ENCODE results near the gene CENPP.
A peak's percentile ranks its signal among the peaks of the same experiment; 100 is the strongest.

The CENPP gene

GRCh38 chr9:92325269-92325990 is at the start of gene CENPP, which contains the start of gene NOL8:
TSS of gene CENPP (plus strand) at chr9:92325953.
TSS of gene NOL8 (minus strand) at chr9:92325350. CDS start at chr9:92324161, 1,189 bp downstream.
- H3K4me1 Mint-ChIP-seq, result peaks cover 34% of the 10 kb centered on the region
- H3K36me3 Mint-ChIP-seq, result peaks cover 3% of the 10 kb centered on the region
- peak within 1 kb of the TSS; percentile 100 for H3K27ac Mint-ChIP-seq
- H3K27me3 Mint-ChIP-seq, result no peaks in the 10 kb centered on the region
- H3K9me3 Mint-ChIP-seq, result no peaks in the 10 kb centered on the region
- H3K4me3 Mint-ChIP-seq, result peak within 1 kb of the TSS; percentile 96

- Mint-ChIP-seq H3K27ac (peak overlapping the region; percentile 44), H3K9me3 (no peaks in the 10 kb centered on the region), H3K27me3 (no peaks in the 10 kb centered on the region), H3K36me3 (peaks cover 34% of the 10 kb centered on the region), H3K4me3 (peak overlapping the region; percentile 53), H3K4me1 (peaks cover 30% of the 10 kb centered on the region)
Observed at GRCh38 chr9:92276331-92277032, 49.3 kb upstream of the CENPP start.

GRCh38 chr9:92278110-92278509 is 47.6 kb upstream of the CENPP start:
- Mint-ChIP-seq H3K4me1 (peaks cover 35% of the 10 kb centered on the region), H3K36me3 (peaks cover 29% of the 10 kb centered on the region), H3K9me3 (no peaks in the 10 kb centered on the region), H3K27ac (no peak overlapping the region), H3K27me3 (no peaks in the 10 kb centered on the region), H3K4me3 (no peak overlapping the region)

GRCh38 chr9:92279302-92279701 is 46.5 kb upstream of the CENPP start:
- Mint-ChIP-seq H3K27me3 (no peaks in the 10 kb centered on the region), H3K27ac (no peak overlapping the region)

GRCh38 chr9:92289708-92290390 is 35.9 kb upstream of the CENPP start:
- peaks cover 59% of the 10 kb centered on the region for H3K4me1 Mint-ChIP-seq

More at GRCh38 chr9:92279302-92279701, 46.5 kb upstream of the CENPP start:
- Mint-ChIP-seq H3K4me3 (no peak overlapping the region), H3K4me1 (peaks cover 35% of the 10 kb centered on the region), H3K36me3 (peaks cover 26% of the 10 kb centered on the region), H3K9me3 (no peaks in the 10 kb centered on the region)

GRCh38 chr9:92290785-92291429 is 34.8 kb upstream of the CENPP start:
- no peaks in the 10 kb centered on the region for H3K27me3 Mint-ChIP-seq
- H3K27ac Mint-ChIP-seq, result peak overlapping the region; percentile 71
- H3K4me3 Mint-ChIP-seq, result peak overlapping the region; percentile 99
- peaks cover 64% of the 10 kb centered on the region for H3K4me1 Mint-ChIP-seq
- H3K9me3 Mint-ChIP-seq, result no peaks in the 10 kb centered on the region
- peaks cover 33% of the 10 kb centered on the region for H3K36me3 Mint-ChIP-seq

More at GRCh38 chr9:92289708-92290390, 35.9 kb upstream of the CENPP start:
- Mint-ChIP-seq H3K27ac (no peak overlapping the region), H3K9me3 (no peaks in the 10 kb centered on the region), H3K4me3 (peak overlapping the region; percentile 43), H3K36me3 (peaks cover 40% of the 10 kb centered on the region), H3K27me3 (no peaks in the 10 kb centered on the region)

GRCh38 chr9:92291577-92291976 is 34.2 kb upstream of the CENPP start:
- no peaks in the 10 kb centered on the region for H3K27me3 Mint-ChIP-seq
- peaks cover 64% of the 10 kb centered on the region for H3K4me1 Mint-ChIP-seq
- H3K27ac Mint-ChIP-seq, result peak overlapping the region; percentile 30
- peak overlapping the region; percentile 99 for H3K4me3 Mint-ChIP-seq
- no peaks in the 10 kb centered on the region for H3K9me3 Mint-ChIP-seq
- peaks cover 33% of the 10 kb centered on the region for H3K36me3 Mint-ChIP-seq

GRCh38 chr9:92292338-92293074 is 33.2 kb upstream of the CENPP start:
- Mint-ChIP-seq H3K27me3 (no peaks in the 10 kb centered on the region), H3K36me3 (peaks cover 35% of the 10 kb centered on the region), H3K4me1 (peaks cover 63% of the 10 kb centered on the region), H3K4me3 (peak overlapping the region; percentile 99), H3K9me3 (no peaks in the 10 kb centered on the region), H3K27ac (peak overlapping the region; percentile 99)

- Mint-ChIP-seq H3K4me3 (peak overlapping the region; percentile 99), H3K4me1 (peaks cover 64% of the 10 kb centered on the region), H3K27ac (peak overlapping the region; percentile 99), H3K36me3 (peaks cover 32% of the 10 kb centered on the region), H3K9me3 (no peaks in the 10 kb centered on the region), H3K27me3 (no peaks in the 10 kb centered on the region)
Observed at GRCh38 chr9:92293075-92293354, 32.7 kb upstream of the CENPP start.

- H3K4me1 Mint-ChIP-seq, result peaks cover 59% of the 10 kb centered on the region
- no peaks in the 10 kb centered on the region for H3K27me3 Mint-ChIP-seq
- H3K36me3 Mint-ChIP-seq, result peaks cover 27% of the 10 kb centered on the region
- H3K27ac Mint-ChIP-seq, result peak within 1 kb of the TSS; percentile 99
- no peaks in the 10 kb centered on the region for H3K9me3 Mint-ChIP-seq
- peak within 1 kb of the TSS; percentile 99 for H3K4me3 Mint-ChIP-seq
Observed at GRCh38 chr9:92293452-92294296, 32.1 kb upstream of the CENPP start, which contains the start of gene IARS1. TSS of gene IARS1 (minus strand) at chr9:92293697. CDS start at chr9:92289419, 4,278 bp downstream.

GRCh38 chr9:92294297-92294676 is 31.5 kb upstream of the CENPP start:
- Mint-ChIP-seq H3K36me3 (peaks cover 30% of the 10 kb centered on the region), H3K27me3 (no peaks in the 10 kb centered on the region), H3K4me1 (peaks cover 59% of the 10 kb centered on the region), H3K9me3 (no peaks in the 10 kb centered on the region), H3K27ac (peak overlapping the region; percentile 99), H3K4me3 (peak overlapping the region; percentile 99)

- H3K4me3 Mint-ChIP-seq, result peak overlapping the region; percentile 43
- no peaks in the 10 kb centered on the region for H3K9me3 Mint-ChIP-seq
- no peaks in the 10 kb centered on the region for H3K27me3 Mint-ChIP-seq
- peak overlapping the region; percentile 74 for H3K27ac Mint-ChIP-seq
- H3K36me3 Mint-ChIP-seq, result peaks cover 22% of the 10 kb centered on the region
- peaks cover 49% of the 10 kb centered on the region for H3K4me1 Mint-ChIP-seq
Observed at GRCh38 chr9:92295240-92295790, 30.4 kb upstream of the CENPP start.

- peaks cover 44% of the 10 kb centered on the region for H3K4me1 Mint-ChIP-seq
- H3K27ac Mint-ChIP-seq, result peak overlapping the region; percentile 74
- no peaks in the 10 kb centered on the region for H3K9me3 Mint-ChIP-seq
- H3K27me3 Mint-ChIP-seq, result no peaks in the 10 kb centered on the region
- peak overlapping the region; percentile 43 for H3K4me3 Mint-ChIP-seq
- H3K36me3 Mint-ChIP-seq, result peaks cover 18% of the 10 kb centered on the region
Observed at GRCh38 chr9:92295827-92296258, 29.9 kb upstream of the CENPP start.

GRCh38 chr9:92297611-92298010 is 28.1 kb upstream of the CENPP start:
- Mint-ChIP-seq H3K9me3 (no peaks in the 10 kb centered on the region), H3K4me1 (peaks cover 32% of the 10 kb centered on the region), H3K27me3 (no peaks in the 10 kb centered on the region), H3K36me3 (peaks cover 18% of the 10 kb centered on the region), H3K27ac (peak overlapping the region; percentile 62), H3K4me3 (peak overlapping the region; percentile 47)

All from activated naive CD4-positive, alpha-beta T cell treated with anti-CD3 and anti-CD28 coated beads, Interleukin-2, amount 50 U/mL, for 24 hours (primary cell).